T-helper 2 cell (primary cell): ENCODE data around the gene HDAC8.
"Not testable (repeated sequence)": the region's sequence is repeated elsewhere in the genome, so short reads cannot be mapped to it uniquely, and the experiment has no call there.

ENCODE experiments used
- DNase-seq, 5 experiments: peaks; one replicate each; pipeline versions ENCODE4 v3.0.0 to v3.0.0-alpha.2; 2012 to 2022
- total RNA-seq, 2 donors: gene quantifications; one replicate each; lab custom pipeline; 2026; lab: John Stamatoyannopoulos, UW

The HDAC8 gene
- 2.2 to 8.4 reads per million in 2 donors for total RNA-seq

DNA sequence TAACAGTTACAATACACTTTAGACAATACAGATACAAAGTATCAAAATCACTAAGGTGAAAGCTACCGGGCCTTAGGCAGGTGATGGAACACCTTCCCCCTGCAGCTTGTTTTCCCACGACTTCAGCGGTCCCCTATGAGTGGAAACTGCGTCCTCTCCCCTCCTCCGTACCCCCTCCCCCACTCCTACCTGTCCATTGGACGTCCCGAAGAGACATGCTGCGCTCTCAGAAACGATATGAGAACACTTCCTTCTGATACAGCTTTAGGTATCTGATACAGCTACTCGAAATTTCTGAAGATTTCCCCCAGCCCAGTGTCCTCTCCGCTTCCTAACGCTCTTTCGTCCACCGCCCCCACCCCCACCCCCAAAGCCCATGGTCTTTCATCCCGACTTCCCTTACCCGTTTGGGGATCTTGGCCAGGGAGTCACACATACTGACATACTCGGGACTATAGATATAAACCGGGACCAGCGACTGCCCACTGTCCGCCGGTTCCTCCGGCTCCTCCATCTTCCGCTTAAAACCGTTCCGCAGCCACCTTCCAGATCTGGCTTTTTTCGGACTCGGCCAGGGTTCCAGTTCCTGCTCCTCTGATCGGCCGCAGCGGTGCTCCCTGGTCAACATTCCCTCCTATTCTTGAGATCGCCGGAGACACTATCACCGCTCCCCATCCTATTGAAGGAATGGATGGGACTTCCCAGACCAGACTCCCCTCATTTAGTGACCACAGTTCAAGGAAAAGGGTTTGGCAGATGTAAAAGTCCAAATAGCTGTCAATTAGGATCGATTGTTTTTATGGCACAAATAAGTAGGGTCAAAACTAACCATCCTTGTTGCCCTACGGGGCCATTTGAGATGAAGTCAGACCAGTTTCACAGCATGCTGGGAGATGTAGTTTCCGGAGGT, at the start of gene HDAC8:
Gene HDAC8, minus strand, starts transcription at position 596 of the 910 bp plus-strand sequence. Its CDS starts 82 bp downstream, at position 514.
- DNase-seq = peak in 3 of 5 experiments; percentile 6 to 82 (median 17)

DNA sequence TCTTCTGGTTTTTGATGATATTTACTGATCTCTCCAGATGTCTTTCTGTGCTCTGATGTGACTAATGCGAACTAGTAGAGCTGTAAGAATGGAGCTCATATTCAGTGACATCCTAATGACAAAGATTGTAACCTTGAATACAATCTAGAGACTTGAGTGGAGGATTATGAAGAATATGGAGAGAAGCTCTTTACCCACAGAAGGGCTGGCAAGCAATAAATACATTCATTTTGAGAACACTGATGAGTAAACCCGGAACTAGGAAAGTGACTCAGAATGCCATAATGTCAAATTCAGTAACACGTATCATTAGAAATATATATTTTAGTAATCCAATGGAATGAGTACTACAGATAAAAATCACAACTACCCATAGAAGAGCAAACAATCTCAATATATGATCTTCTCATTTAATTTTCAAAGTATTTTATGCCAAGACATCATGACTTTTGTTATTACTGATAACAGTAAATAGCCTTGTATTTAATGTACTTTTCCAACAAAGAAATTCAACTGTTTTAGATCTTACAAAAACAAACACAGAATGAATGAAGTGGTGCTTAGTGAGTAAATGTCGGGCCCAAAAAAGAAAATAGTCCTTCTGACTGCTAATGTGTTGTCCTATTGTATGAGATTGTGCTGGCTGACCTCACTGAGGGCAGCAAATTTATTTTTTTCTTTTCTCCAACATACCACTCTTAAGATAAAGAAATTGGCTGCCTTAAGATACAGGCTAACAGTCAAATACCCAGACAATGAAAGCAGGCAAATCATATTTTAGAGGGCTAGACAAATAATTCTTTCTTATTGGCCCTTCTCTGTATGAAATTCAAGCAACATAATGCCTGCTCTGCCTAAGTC, 49.2 kb upstream of the HDAC8 start:
- peak in 1 of 5 experiments; percentile 88 for DNase-seq

DNA sequence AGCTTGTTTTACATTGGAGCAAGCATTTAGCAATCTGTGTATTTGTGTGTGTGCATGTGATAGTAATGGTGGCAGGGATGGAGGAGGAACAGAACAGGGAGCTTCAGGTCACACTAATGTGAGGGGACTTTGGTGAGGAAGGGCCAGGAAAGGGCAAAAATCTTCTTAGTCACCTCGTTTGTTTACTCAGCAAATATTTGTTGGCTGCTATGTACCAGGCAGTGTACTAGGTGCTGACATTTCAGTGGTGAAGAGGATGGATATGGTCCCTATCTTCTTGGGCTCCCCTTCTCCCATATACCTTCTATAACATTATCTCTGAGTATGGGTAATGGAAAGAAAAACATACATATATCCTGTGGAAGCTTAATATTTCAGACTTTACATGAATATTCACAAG, 48.5 kb upstream of the HDAC8 start:
- DNase-seq = no peak

DNA sequence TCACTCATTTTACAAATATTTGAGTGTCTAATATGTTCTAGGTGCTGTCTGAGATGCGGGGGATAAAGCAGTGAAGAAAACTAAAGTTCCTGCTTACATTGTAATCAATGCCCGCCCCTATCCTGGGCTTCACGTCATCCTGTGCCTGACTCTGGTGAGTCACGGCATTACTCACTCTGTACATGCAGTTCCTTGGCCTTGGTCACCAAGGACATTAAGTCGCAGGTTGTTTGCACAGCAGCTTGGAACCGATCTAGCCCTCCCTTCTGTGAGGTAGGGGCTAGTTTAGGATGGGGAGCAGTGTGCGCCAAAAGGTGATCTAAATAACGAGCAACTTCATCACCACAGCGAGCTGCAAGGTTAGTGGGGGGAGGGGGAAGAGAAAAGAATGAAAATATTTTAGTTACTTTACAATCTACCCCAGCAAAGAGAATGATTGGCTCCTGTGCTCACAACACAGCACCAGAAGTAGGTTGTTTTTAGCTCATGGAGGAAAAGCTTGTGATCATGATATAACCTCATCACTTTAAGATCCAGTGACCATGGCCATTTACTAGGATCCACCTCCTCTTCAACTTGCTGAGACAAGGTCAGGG, 48.0 kb upstream of the HDAC8 start:
- peak in 2 of 5 experiments; percentile 3 to 64 for DNase-seq

DNA sequence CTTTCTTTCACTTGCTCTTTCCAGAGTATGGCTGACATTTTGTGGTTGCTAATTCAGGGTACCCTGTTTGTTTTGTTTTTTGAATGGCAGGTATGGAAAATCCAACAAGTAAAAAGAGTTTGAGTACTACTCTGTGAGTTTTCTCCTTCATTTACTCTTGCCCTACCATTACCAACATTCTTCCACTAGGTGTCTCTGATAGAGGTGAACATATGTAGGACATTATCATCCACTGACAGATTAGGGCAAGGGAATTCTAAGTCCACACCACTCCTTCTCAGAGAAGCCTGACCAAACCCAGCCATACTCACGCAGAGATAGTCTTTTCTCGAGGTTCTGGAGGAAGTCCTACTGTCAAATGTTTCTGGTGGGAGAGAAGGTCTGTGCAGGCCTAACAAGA, 36.7 kb upstream of the HDAC8 start:
- no peak for DNase-seq

DNA sequence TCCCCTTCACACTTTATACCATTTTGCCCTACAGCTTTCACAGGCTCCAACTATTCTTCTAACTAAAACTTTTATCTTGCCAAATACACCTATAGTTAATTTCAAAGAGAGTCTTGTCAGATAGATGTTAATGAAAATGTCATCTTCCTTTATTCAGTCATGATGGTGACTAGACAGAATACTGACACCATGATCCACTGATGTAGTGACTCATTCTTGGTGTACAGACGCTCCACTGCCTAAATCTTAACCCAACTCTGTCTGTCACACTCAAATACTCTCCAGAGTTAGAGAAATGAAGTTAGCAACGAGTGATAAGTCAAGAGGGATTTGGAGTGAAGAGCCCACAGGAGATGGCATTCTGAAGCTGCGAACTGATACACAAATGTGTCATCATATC, 32.1 kb upstream of the HDAC8 start:
- DNase-seq = peak in 1 of 5 experiments; percentile 1

DNA sequence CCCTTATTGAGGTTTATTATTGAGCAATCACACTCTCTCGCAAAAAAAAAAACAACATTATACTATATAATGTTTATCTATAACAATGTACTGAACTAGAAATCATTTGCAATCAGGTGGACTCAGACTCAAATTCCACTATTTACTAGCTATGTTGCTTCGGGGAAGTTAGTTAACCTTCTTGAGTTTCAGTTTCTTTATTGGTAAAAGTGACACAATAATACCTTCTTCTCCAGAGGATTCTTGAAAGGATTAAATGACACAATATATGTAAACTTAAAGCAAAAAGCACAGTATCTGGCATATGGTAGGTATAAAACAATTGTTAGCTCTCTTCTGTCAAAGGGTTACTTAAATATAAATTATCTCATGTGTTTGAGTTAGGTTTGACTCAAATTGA, 31.5 kb upstream of the HDAC8 start:
- DNase-seq = peak in 1 of 5 experiments; percentile 23

DNA sequence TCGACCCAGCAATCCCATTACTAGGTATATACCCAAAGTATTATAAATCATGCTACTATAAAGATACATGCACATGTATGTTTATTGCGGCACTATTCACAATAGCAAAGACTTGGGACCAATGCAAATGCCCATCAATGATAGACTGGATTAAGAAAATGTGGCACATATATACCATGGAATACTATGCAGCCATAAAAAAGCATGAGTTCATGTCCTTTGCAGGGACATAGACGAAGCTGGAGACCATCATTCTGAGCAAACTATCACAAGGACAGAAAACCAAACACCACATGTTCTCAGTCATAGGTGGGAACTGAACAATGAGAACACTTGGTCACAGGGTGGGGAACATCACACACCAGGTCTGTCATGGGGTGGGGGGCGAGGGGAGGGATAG, 18.4 kb upstream of the HDAC8 start:
- DNase-seq = not testable (repeated sequence)

DNA sequence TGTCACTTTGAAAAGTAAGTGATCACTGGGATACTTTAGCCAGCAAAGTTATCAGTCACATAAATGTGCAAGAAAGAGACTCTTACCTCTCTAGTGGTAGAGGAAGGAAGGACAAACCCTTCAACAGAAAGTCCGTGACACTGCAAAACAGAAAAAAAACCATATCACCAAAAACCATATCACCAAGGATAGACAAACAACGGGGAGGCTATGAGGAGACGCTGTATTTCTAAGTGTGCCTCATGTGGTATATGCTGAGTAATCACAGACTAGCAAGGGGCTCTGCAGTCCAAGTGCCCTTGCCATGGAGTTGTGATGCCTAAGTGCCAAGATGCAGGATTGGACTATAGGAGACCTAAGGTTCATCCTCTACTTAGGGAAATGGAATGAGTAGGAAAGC, 11.5 kb upstream of the HDAC8 start:
- no peak for DNase-seq

DNA sequence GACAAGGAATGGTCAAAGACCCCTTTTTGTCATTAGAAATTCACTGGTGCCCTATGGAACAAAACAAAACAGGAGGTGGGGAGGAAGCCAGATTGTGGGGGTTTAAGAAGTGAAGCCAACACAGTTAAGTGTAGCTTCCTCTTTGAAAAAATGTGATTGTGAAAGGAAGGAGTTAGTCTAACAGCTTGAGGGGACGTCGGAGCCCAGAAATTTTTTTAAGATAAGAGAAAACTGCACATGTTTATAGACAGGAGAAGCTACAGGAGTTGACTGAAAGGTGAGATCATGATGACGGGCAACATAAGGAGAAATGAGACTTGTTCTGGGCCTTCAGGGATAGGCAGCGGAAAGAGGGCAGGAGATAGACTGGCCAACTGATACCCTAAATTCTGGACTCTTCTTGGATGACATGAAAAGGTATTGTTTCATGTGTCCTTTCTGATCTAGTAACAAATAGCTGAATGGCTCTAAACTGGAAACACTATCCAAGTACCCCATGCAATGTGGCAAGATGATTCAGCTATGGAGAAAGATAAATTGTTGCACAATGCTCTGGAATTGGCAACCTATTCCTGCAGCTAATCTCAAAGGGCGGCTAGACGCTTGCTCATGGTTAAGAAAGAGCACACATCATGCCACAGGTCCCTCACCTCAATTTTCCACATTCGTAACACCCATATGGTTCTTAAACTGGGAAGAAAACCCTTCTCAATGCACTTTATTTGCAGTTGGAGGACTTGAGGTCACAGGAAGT, 3.7 kb upstream of the HDAC8 start:
- DNase-seq = no peak

DNA sequence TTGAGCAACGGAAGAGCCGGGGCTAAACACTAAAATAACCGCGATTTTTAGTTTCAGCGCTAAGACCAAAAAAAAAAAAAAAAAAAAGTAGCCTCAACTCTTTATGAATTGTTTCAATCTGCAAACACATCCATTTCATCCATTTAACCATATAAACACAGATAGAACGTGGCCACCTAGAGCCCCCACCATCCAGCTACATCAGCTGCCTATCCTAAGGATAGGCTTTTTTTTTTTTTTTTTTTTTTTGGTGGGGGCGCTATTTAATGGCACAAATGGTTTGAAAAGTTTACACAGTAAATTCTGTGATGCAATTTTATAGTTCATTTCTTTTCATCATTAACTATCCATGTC, 492 bp upstream of the HDAC8 start:
- DNase-seq = no peak

DNA sequence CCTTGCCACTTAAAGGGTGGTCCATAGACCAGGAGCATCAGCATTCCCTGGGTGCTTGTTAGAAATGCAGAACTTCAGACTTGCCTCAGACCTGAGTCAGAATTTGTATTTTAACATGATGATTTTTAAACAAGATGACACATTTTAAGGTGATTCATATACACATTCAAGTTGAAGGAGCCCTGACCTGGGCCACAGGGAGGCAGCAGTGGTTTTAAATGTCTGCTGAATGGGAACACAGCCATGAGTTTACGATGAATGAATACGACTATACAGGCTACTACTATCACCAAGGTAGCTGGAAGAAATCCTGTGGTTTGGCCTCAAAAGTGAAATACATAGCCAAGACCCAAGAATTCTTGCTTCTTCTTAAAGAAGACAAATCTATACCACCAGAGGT, 2.9 kb downstream of the HDAC8 start:
- DNase-seq = peak in 1 of 5 experiments; percentile 4

DNA sequence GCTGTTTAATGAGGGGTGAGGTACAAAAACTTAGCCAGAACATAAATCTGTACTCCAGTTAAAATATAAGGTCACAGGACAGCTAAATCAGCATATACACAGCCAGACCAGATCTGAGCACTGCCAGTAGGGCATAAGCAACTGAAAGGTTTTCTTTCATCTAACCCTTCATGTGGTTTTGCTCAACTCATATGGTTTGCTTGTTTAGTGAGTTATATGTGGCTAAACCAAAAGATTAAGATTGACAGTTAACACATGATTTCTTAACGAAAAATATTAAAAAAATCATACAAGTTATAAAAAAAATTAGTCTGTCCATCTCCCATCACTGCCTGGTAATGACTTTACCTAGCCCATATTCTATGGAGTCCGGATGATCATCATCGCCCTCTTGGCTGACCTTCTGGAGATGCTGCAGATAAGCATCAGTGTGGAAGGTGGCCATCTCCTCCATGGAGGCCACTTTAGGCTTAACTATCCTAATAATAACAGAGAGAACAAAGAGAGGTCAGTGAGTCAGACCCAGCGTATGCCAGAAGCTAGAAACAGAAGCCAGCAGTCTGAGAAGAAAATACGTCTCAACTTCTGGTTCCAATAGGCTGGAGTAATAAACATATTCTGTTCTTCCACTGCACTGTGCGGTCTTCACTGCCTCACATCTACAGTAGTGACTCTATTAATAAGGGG, 4.1 kb downstream of the HDAC8 start:
- DNase-seq = no peak

DNA sequence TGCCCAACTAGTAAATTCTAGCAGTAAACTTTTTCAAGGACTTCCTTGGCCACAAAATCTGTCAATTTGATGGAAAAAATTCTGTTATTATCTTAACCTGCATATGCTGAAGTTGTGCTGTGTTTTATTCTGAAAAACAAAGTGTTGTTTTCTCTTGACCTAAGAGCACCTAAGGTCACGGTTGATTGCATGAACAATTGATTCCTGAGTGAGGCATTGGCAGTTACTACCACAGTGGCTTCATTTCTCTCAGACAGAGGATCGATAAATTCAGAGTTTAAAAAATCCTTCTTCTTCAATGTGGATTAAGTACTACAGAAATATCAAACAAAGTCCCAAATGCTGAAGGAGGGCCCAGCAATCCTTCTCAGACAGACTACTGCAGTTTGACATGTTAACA, 6.2 kb downstream of the HDAC8 start:
- no peak for DNase-seq

DNA sequence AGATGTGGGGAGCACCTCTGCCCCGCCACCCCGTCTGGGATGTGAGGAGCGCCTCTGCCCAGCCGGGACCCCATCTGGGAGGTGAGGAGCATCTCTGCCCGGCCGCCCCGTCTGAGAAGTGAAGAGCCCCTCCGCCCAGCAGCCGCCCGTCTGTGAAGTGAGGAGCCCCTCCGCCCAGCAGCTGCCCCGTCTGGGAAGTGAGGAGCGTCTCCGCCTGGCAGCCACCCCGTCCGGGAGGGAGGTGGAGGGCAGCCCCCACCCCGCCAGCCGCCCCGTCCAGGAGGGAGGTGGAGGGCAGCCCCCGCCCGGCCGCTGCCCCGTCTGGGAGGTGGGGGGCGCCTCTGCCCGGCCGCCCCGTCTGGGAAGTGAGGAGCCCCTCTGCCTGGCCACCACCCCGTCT, 13.0 kb downstream of the HDAC8 start:
- DNase-seq = not testable (repeated sequence)

DNA sequence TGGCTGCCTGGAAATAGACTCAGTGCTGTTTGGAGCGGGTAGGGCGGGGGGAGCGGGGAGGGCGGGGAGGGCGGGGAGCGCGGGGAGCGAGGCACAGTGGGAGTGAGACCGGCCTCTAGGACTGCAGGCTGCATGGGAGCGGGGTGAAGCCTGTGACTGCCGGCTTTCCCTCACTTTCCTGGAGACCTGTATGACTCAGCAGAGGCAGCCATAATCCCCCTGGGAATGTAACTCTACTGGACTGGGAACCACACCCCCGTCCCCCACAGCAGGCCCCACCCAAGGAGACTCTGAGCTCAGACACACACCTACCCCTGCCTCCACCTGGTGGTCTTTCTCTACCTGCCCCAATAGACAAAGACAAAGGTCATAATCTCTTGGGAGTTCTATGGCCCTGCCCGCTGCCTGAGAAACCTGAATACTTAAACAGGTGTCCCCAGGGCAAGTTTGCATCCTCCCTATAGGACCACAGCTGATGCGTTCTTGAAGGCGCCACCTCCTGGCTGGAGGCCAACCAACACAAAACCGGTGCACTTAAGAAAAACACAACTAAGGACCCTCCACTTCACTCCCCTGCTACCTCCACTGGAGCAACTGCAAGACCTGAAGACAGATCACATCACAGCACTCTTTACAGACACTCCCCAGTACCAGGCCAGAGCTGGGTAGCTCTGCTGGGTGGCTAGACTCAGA, 18.0 kb downstream of the HDAC8 start:
- no peak for DNase-seq

DNA sequence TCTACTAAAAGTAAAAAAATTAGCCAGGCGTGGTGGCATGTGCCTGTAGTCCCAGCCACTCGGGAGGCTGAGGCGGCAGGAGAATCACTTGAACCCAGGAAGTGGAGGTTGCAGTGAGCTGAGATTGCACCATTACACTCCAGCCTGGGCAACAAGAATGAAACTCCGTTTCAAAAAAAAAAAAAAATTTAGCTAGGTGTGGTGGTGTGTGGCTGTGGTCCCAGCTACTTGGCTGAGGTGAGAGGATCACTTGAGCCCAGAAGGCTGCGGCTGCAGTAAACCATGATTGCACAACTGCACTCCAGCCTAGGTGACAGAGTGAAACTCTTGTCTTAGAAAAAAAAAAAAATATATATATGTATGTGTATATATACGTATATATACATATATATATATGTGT, 20.2 kb downstream of the HDAC8 start:
- DNase-seq = not testable (repeated sequence)

DNA sequence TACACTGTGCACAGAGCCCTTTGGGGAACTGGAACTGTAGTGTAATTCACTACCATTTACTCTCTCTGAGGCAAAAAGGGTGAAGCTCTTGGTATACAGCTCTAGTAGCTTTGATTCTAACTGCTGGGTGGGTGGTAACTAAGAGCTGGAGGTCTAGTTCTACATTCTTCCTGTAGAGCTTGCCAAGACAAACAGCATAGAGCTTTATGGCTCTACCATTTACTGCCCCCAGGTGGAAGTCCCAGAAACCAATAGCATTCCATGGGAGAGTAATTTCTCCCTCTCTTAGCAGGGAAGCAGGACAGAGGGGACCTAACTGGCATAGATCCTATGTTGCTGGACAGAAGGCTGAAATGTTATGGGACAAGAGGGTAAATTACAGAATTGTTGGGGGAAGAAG, 26.7 kb downstream of the HDAC8 start:
- DNase-seq = no peak

DNA sequence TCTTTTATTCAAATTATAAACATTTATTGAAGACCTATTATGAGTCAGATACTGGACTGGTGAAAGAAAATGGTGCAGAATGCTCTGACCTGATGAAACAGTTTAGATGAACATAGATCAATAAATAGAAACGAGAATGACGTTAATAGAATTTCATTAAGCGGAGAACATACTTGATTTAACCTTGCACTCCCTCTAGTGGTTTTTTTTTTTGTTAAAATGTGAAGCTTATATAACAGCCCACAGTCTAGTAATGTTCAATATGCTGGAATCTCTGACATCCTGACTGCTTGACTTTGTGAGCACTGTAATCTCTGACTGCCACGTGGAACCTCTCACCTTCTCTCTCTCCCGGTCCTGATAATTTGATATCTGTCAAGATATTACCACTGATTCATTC, 32.3 kb downstream of the HDAC8 start:
- DNase-seq = peak in 1 of 5 experiments; percentile 0

DNA sequence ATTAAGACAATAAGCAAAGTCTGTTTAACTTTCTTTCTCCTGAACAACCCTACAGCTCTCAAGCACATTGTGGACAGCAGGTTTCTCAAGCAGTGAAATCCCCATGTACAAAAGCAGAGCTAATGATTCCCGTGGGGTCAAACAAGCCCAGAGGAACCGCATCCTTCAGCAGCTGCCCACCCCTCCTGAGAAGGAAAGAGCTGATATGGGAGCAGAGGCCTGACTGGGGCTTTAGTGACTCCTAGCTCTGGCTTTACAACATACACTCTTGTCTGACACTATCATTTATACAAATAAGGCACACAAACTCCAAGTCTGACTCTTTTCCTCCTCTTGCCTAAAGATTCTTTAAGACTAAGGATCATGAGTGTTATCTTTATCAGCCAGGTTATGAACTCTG, 32.8 kb downstream of the HDAC8 start:
- no peak for DNase-seq

DNA sequence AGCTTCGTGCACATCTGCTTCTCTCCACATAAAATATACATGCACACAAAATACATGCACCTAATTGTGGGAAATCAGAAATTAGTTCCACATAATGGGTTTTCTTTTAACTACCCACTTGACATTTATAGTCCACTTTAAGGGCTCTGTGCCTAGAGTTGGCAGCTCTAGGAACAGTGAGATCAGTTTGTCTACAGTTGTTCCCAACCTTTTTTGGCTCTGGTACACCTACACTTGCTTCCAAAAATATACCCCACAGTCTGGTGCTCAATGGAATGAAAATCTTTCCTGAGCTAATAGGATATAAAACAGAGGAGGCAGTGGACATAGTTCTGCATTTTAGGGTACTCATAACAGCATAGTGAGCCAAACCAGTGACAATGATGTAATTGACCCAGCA, 36.1 kb downstream of the HDAC8 start:
- DNase-seq = no peak
